OCI-LY1 (cell line): Measurements from ENCODE around the gene RAB18.
"Not testable (repeated sequence)": the region's sequence is repeated elsewhere in the genome, so short reads cannot be mapped to it uniquely, and the experiment has no call there.

ENCODE experiments used
- CTCF ChIP-seq: fragments of 200-600 bp; sonication (generic), shearing (Covaris generic); IDR thresholded peaks from 2 replicates; pipeline ENCODE4 v1.5.1; 2017; ENCODE audit warnings: mild to moderate bottlenecking, antibody characterized with exemption, low read length, moderate library complexity, mixed read lengths
- EZH2 ChIP-seq: fragments of 200-600 bp; sonication (generic), shearing (Covaris generic); IDR thresholded peaks from 2 replicates; pipeline ENCODE4 v1.8.0; 2017; ENCODE audit warnings: borderline replicate concordance, mixed run types, mild to moderate bottlenecking, antibody characterized with exemption, low read length, moderate library complexity, mixed read lengths

- not testable (repeated sequence) for TF ChIP-seq CTCF, EZH2
Measured at GRCh38 chr10:27465596-27465995, 38.5 kb upstream of the RAB18 start.
